Activated CD4-positive, CD25-positive, alpha-beta regulatory T cell treated with anti-CD3 and anti-CD28 coated beads, Interleukin-2, amount 50 U/mL, for 72 hours (primary cell): Measurements from ENCODE around the gene CEP85L.

Source experiments
- DNase-seq: peaks from one replicate; pipeline ENCODE4 v3.0.0; 2021

Gene CEP85L

GRCh38 chr6:118535176-118535844 is 116.1 kb downstream of the CEP85L start:
- DNase-seq = no peak

GRCh38 chr6:118530942-118531341 is 120.4 kb downstream of the CEP85L start:
- no peak for DNase-seq

GRCh38 chr6:118529756-118530155 is 121.6 kb downstream of the CEP85L start:
- DNase-seq = no peak

- no peak for DNase-seq
Measured at GRCh38 chr6:118528129-118528528, 123.3 kb downstream of the CEP85L start.

- DNase-seq = no peak
Measured at GRCh38 chr6:118525913-118526780, 125.2 kb downstream of the CEP85L start.

GRCh38 chr6:118524686-118525085 is 126.7 kb downstream of the CEP85L start:
- DNase-seq = no peak

- no peak for DNase-seq
Measured at GRCh38 chr6:118523216-118523615, 128.2 kb downstream of the CEP85L start.

- DNase-seq = no peak
Measured at GRCh38 chr6:118522422-118522821, 129.0 kb downstream of the CEP85L start.

- DNase-seq = no peak
Measured at GRCh38 chr6:118514689-118515088, 136.7 kb downstream of the CEP85L start.

- no peak for DNase-seq
Measured at GRCh38 chr6:118511930-118512715, 139.3 kb downstream of the CEP85L start.

GRCh38 chr6:118509009-118509617 is 142.3 kb downstream of the CEP85L start:
- DNase-seq = no peak

- no peak for DNase-seq
Measured at GRCh38 chr6:118507636-118508035, 143.8 kb downstream of the CEP85L start.

- DNase-seq = no peak
Measured at GRCh38 chr6:118506071-118506638, 145.2 kb downstream of the CEP85L start.

- DNase-seq = no peak
Measured at GRCh38 chr6:118505656-118506055, 145.7 kb downstream of the CEP85L start.

- no peak for DNase-seq
Measured at GRCh38 chr6:118504611-118505010, 146.8 kb downstream of the CEP85L start.

GRCh38 chr6:118502169-118502568 is 149.2 kb downstream of the CEP85L start:
- no peak for DNase-seq

- no peak for DNase-seq
Measured at GRCh38 chr6:118501765-118502164, 149.6 kb downstream of the CEP85L start.

- DNase-seq = no peak
Measured at GRCh38 chr6:118501099-118501498, 150.3 kb downstream of the CEP85L start.

GRCh38 chr6:118500130-118501015 is 151.0 kb downstream of the CEP85L start:
- no peak for DNase-seq

- DNase-seq = no peak
Measured at GRCh38 chr6:118495485-118496280, 155.7 kb downstream of the CEP85L start.

GRCh38 chr6:118494091-118494490 is 157.3 kb downstream of the CEP85L start:
- no peak for DNase-seq
